Prostate gland (tissue), 2 donors: ENCODE measurements around the gene TOP1. TPM values are rescaled to one million over a fixed set of nuclear protein-coding genes. Genes with fewer than 3 reads are reported as not detected.

Source experiments
- DNase-seq: peaks from one replicate; pipeline ENCODE4 v3.0.0-alpha.2; 2019; ENCODE audit warnings: low spot score
- H3K27ac ChIP-seq, 2 donors: fragments of 200-600 bp; sonication (generic); 2 replicates each; pipeline ENCODE4 v1.5.1; 2017 to 2019
- H3K27me3 ChIP-seq: fragments of 200-600 bp; sonication (generic); replicated peaks from 2 replicates; pipeline ENCODE4 v1.5.1; 2019; ENCODE audit not compliant: insufficient read depth
- H3K36me3 ChIP-seq, 2 donors: fragments of 200-600 bp; sonication (generic); 1 replicate in 1 of 2; 2 replicates in 1 of 2; pipeline versions ENCODE4 v1.5.1 to v1.8.1; 2017 to 2019
- H3K4me1 ChIP-seq: fragments of 200-600 bp; sonication (generic); replicated peaks from 2 replicates; pipeline ENCODE4 v1.5.1; 2019
- H3K4me3 ChIP-seq, 2 donors: fragments of 200-600 bp; sonication (generic); 2 replicates each; pipeline ENCODE4 v1.5.1; 2017 to 2019
- H3K9me3 ChIP-seq: fragments of 200-600 bp; sonication (generic); 2 replicates; pipeline ENCODE4 v1.5.1; 2017
- CTCF ChIP-seq, 4 experiments: fragments of 200-600 bp in 2 of 4; fragments of 450-650 bp in 2 of 4; sonication (generic) in 2 of 4; IDR thresholded peaks; 1 replicate in 3 of 4; 2 replicates in 1 of 4; pipeline ENCODE4 v1.5.1; 2016 to 2019; ENCODE audit warnings: antibody characterized with exemption in 4 of 4, mild to moderate bottlenecking in 2 of 4, moderate library complexity in 2 of 4
- POLR2A ChIP-seq: fragments of 450-650 bp; IDR thresholded peaks from one replicate; pipeline ENCODE4 v1.6.1; 2016; ENCODE audit warnings: antibody characterized with exemption, mild to moderate bottlenecking
- POLR2AphosphoS5 ChIP-seq: sonication (generic); formaldehyde crosslinking; IDR thresholded peaks from one replicate; pipeline ENCODE4 v1.6.1; 2017; ENCODE audit warnings: antibody characterized with exemption
- WGBS: methylation state at CpG from one replicate; pipeline ENCODE4 v1.1.5; 2018; 5-methylcytosine and 5-hydroxymethylcytosine counted together
- intact Hi-C: fragments of 100-400 bp; cut with DNase I; formaldehyde crosslinking; loops from one replicate; pipeline ENCODE4 v1.14.2; 2022
- total RNA-seq, 2 donors: library from RNA; depleted of rRNA; stranded (reverse); fragments of >200 nt; gene quantifications; one replicate each; pipeline ENCODE4 v1.1.0, GENCODE V29; 2016

TOP1 gene
- total RNA-seq, 2 donors from 2014 or later, result 32.3 to 36.9 TPM

GRCh38 chr20:41118632-41119031, 90.0 kb downstream of the TOP1 start:
- intact Hi-C loops, result no loop called here
- Histone ChIP-seq H3K27ac (no peak overlapping the region), H3K4me3 (no peak overlapping the region), H3K36me3 (peaks cover 4 to 24% of the 10 kb centered on the region in 2 donors), H3K27me3 (no peaks in the 10 kb centered on the region), H3K9me3 (no peaks in the 10 kb centered on the region), H3K4me1 (no peaks in the 10 kb centered on the region)
- WGBS, result 68% methylated on average over 3 of the region's 3 CpGs
- no peak for DNase-seq
- no peak for TF ChIP-seq POLR2A
- no peak for TF ChIP-seq POLR2AphosphoS5
- TF ChIP-seq CTCF (IDR thresholded peaks at IDR 0.05), result no peak

GRCh38 chr20:41119614-41120561, 91.3 kb downstream of the TOP1 start:
- TF ChIP-seq POLR2A (no peak), CTCF (IDR thresholded peaks at IDR 0.05) (no peak), POLR2AphosphoS5 (no peak)
- DNase-seq, result no peak
- intact Hi-C loops, result no loop called here
- Histone ChIP-seq H3K4me1 (no peaks in the 10 kb centered on the region), H3K36me3 (peaks cover 0 to 14% of the 10 kb centered on the region in 2 donors), H3K27ac (no peak overlapping the region), H3K9me3 (no peaks in the 10 kb centered on the region), H3K27me3 (no peaks in the 10 kb centered on the region), H3K4me3 (no peak overlapping the region)
- 41% methylated on average over 7 of the region's 7 CpGs for WGBS

GRCh38 chr20:41121399-41121798, 92.8 kb downstream of the TOP1 start:
- no peaks in the 10 kb centered on the region for H3K9me3 ChIP-seq
- DNase-seq, result no peak
- no peaks in the 10 kb centered on the region for H3K27me3 ChIP-seq
- TF ChIP-seq POLR2A (no peak), CTCF (IDR thresholded peaks at IDR 0.05) (no peak), POLR2AphosphoS5 (no peak)
- intact Hi-C loops, result no loop called here
- H3K4me3 ChIP-seq, result no peak overlapping the region
- no peak overlapping the region for H3K27ac ChIP-seq
- WGBS, result 60% methylated on average over 3 of the region's 3 CpGs
- no peaks in the 10 kb centered on the region for H3K36me3 ChIP-seq
- no peaks in the 10 kb centered on the region for H3K4me1 ChIP-seq

GRCh38 chr20:41123631-41124030, 95.0 kb downstream of the TOP1 start:
- DNase-seq, result no peak
- 84% methylated on average over 6 of the region's 6 CpGs for WGBS
- TF ChIP-seq CTCF (IDR thresholded peaks at IDR 0.05) (no peak), POLR2A (no peak), POLR2AphosphoS5 (no peak)
- H3K9me3 ChIP-seq, result no peaks in the 10 kb centered on the region
- H3K4me1 ChIP-seq, result no peaks in the 10 kb centered on the region
- H3K4me3 ChIP-seq, result no peak overlapping the region
- intact Hi-C loops, result no loop called here
- no peaks in the 10 kb centered on the region for H3K36me3 ChIP-seq
- no peak overlapping the region for H3K27ac ChIP-seq
- no peaks in the 10 kb centered on the region for H3K27me3 ChIP-seq
